A673 (cell line): Measurements from ENCODE around the gene CUL7. TPM values are rescaled to one million over a fixed set of nuclear protein-coding genes. Genes with fewer than 3 reads are reported as not detected.

Source experiments
- BruUV-seq: library from RNA; stranded (reverse); fragments of 400-500 nt; replicated peaks from 2 replicates; lab custom pipeline; 2021; lab: Mats Ljungman, UMichigan
- CTCF ChIA-PET: fragments of 300-600 bp; sonication (Branson Sonifier 250); formaldehyde crosslinking; loops from one replicate; lab custom pipeline; 2022; ENCODE audit warnings: antibody characterized with exemption; lab: Charles Lee
- POLR2A ChIA-PET: fragments of 300-600 bp; sonication (Branson Sonifier 250); formaldehyde crosslinking; loops from one replicate; lab custom pipeline; 2022; ENCODE audit warnings: antibody characterized with exemption; ENCODE audit not compliant: low non-redundant PET; lab: Charles Lee
- DNase-seq: peaks from one replicate; pipeline ENCODE4 v3.0.0-alpha.2; 2015; ENCODE audit warnings: low spot score
- H3K27ac ChIP-seq: fragments of 200-600 bp; sonication (generic); 2 replicates; pipeline ENCODE4 v1.5.1; 2016; ENCODE audit warnings: mixed run types, low read depth, mild to moderate bottlenecking, mixed read lengths, antibody characterized with exemption, low read length; ENCODE audit not compliant: poor library complexity, severe bottlenecking
- H3K27me3 ChIP-seq: fragments of 200-600 bp; sonication (generic); replicated peaks from 2 replicates; pipeline ENCODE4 v1.6.1; 2017; ENCODE audit warnings: mixed run types, low read depth, mild to moderate bottlenecking, mixed read lengths, antibody characterized with exemption, low read length; ENCODE audit not compliant: insufficient read depth, poor library complexity
- H3K36me3 ChIP-seq: fragments of 200-600 bp; sonication (generic); 2 replicates; pipeline ENCODE4 v1.6.1; 2016; ENCODE audit warnings: mixed run types, mild to moderate bottlenecking, mixed read lengths, antibody characterized with exemption, low read length; ENCODE audit not compliant: insufficient read depth, poor library complexity, severe bottlenecking
- H3K4me1 ChIP-seq: fragments of 200-600 bp; sonication (generic); 2 replicates; pipeline ENCODE4 v1.6.1; 2017; ENCODE audit warnings: mixed run types, mild to moderate bottlenecking, mixed read lengths, antibody characterized with exemption, low read length; ENCODE audit not compliant: insufficient read depth, poor library complexity, severe bottlenecking
- H3K4me3 ChIP-seq: fragments of 200-600 bp; sonication (generic); 2 replicates; pipeline ENCODE4 v1.5.1; 2016; ENCODE audit warnings: low read depth, mixed run types, mild to moderate bottlenecking, mixed read lengths, low read length; ENCODE audit not compliant: poor library complexity, severe bottlenecking
- H3K9me3 ChIP-seq: fragments of 200-600 bp; sonication (generic); 2 replicates; pipeline ENCODE4 v1.6.1; 2016; ENCODE audit warnings: mixed run types, low read depth, mild to moderate bottlenecking, mixed read lengths, antibody characterized with exemption, low read length; ENCODE audit not compliant: poor library complexity, severe bottlenecking
- EZH2 ChIP-seq: fragments of 200-600 bp; sonication (generic); IDR thresholded peaks from 2 replicates; pipeline ENCODE4 v1.6.1; 2017; ENCODE audit warnings: borderline replicate concordance, low read depth, mild to moderate bottlenecking, mixed read lengths, antibody characterized with exemption, low read length; ENCODE audit not compliant: poor library complexity, severe bottlenecking
- intact Hi-C: fragments of 100-400 bp; cut with micrococcal nuclease; formaldehyde crosslinking; loops from one replicate; pipeline ENCODE4 v1.10.0; 2022; ENCODE audit not compliant: unreplicated experiment
- total RNA-seq: library from RNA; stranded (reverse); gene quantifications from 2 replicates; pipeline ENCODE4 v1.2.3, GENCODE V29; 2021
- TF ChIP-seq, protein P1 (sequence below): fragments of 300-800, 200-600 bp; sonication (generic); conservative IDR thresholded peaks from 2 replicates; pipeline ENCODE4 v1.5.1; 2017; ENCODE audit warnings: low read depth, mild to moderate bottlenecking, antibody characterized with exemption, low read length, moderate library complexity, mixed read lengths

Gene CUL7
- total RNA-seq, 1 experiment from 2014 or later: 29.4 TPM

DNA sequence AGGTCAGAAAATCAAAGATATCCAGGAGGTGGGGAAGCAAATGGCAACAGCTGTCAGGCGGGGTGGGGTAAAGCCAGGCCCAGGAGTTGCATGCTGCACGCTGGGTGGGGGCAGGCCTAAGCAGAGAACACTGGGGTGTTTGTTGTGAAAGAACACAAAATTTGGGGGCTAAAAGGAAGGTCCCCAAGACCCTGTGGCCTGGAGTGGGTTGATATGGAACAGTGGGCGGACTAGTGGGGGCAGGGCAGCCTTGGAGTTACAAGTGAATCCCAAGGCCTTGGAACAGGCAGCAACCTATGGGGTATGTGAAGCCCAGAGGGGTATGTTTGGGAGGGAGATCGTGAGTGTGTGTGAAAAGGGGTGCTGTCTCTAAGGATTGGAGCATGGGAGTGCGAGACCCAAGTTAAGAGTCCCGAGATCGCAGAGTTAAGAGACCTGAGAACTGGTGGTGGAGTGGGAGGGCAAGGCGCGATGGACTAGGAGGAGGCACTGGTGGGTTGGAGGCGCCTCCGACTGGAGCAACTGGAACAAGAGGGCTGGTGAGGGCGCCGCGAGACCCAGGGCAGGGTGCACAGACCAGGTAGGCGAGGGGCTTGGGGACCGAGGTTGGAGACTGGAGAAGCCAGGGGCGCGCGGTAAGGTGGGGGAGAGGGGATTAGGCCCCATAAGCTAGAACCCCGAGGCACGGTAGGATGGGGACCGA lies 658 bp downstream of the CUL7 start:
- H3K9me3 ChIP-seq: no peaks in the 10 kb centered on the region
- CTCF ChIA-PET: no interaction called here
- BruUV-seq: TSS peak; percentile 25
- H3K4me3 ChIP-seq: peak overlapping the region; percentile 83
- peaks cover 24% of the 10 kb centered on the region for H3K4me1 ChIP-seq
- TF ChIP-seq, protein P1, sequence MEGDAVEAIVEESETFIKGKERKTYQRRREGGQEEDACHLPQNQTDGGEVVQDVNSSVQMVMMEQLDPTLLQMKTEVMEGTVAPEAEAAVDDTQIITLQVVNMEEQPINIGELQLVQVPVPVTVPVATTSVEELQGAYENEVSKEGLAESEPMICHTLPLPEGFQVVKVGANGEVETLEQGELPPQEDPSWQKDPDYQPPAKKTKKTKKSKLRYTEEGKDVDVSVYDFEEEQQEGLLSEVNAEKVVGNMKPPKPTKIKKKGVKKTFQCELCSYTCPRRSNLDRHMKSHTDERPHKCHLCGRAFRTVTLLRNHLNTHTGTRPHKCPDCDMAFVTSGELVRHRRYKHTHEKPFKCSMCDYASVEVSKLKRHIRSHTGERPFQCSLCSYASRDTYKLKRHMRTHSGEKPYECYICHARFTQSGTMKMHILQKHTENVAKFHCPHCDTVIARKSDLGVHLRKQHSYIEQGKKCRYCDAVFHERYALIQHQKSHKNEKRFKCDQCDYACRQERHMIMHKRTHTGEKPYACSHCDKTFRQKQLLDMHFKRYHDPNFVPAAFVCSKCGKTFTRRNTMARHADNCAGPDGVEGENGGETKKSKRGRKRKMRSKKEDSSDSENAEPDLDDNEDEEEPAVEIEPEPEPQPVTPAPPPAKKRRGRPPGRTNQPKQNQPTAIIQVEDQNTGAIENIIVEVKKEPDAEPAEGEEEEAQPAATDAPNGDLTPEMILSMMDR: no peak
- no peak for TF ChIP-seq EZH2
- H3K27ac ChIP-seq: peak overlapping the region; percentile 93
- intact Hi-C loops: no loop called here
- POLR2A ChIA-PET: no interaction called here
- H3K36me3 ChIP-seq: peaks cover 33% of the 10 kb centered on the region
- peak; percentile 30 for DNase-seq
- no peaks in the 10 kb centered on the region for H3K27me3 ChIP-seq

DNA sequence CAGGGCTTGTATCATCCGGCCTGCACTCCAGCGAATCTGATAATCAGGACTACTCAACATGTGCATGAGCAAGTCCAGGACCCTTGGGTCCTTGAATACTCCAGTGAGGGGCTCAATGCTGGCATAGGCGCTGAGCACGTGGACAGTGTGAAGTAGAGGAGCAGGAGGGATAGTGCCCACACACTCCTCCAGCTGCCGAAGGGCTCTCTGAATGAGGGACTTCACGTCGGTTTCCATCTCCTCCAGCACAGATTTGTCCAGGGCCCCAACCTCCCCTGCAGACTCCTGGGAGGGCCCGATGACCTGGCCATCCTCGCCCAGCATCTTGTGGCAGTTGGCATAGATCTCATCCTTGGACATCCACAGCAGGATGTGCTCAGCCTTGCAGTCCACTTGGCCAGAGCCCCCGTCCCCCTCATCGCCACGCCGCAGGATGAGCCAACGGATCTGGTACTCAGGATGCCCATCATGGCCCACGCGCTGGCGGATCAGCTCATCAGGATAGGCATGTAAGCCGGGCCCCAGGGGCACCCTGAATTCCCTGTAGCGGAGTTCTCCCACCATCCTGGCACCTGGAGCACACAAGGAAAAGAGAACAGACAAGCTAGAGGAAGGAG lies 1.3 kb downstream of the CUL7 start:
- POLR2A ChIA-PET: no interaction called here
- DNase-seq: no peak
- no peak for TF ChIP-seq EZH2
- TF ChIP-seq, protein P1: no peak
- BruUV-seq: no TSS peak
- intact Hi-C loops: no loop called here
- H3K4me1 ChIP-seq: peaks cover 24% of the 10 kb centered on the region
- no peaks in the 10 kb centered on the region for H3K27me3 ChIP-seq
- no peaks in the 10 kb centered on the region for H3K9me3 ChIP-seq
- peak overlapping the region; percentile 93 for H3K27ac ChIP-seq
- H3K36me3 ChIP-seq: peaks cover 40% of the 10 kb centered on the region
- CTCF ChIA-PET: no interaction called here
- H3K4me3 ChIP-seq: peak overlapping the region; percentile 83

DNA sequence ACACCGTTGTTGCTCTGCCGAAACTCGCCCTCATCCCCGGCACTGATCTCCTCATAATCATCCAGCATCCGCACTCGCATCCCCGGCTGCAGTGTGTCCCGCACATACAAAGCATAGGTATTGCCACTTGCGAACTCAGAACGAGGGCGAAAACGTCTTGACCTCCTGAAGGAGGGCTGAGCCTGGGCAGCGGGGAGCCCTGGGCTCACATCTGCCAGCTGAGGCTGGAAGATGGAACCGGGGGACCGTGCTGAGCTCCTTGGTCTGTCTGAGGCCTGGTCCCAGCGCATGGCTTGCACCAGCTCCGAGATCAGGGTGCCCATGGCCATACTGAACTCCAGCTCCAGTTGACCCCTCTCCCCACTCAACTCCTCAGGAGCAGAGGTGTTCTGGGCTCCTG lies 2.7 kb downstream of the CUL7 start:
- POLR2A ChIA-PET: no interaction called here
- H3K27ac ChIP-seq: no peak overlapping the region

More for the DNA sequence above, 2.7 kb downstream of the CUL7 start:
- Histone ChIP-seq H3K27me3 (no peaks in the 10 kb centered on the region), H3K9me3 (no peaks in the 10 kb centered on the region), H3K4me1 (peaks cover 24% of the 10 kb centered on the region), H3K4me3 (no peak overlapping the region), H3K36me3 (peaks cover 51% of the 10 kb centered on the region)
- DNase-seq: no peak
- CTCF ChIA-PET: no interaction called here
- intact Hi-C loops: no loop called here
- BruUV-seq: no TSS peak
- no peak for TF ChIP-seq EZH2
- TF ChIP-seq, protein P1: no peak
